Parathyroid adenoma (tissue), 2 donors: ENCODE data around the gene CCBE1.
"Not testable (repeated sequence)": the region's sequence is repeated elsewhere in the genome, so short reads cannot be mapped to it uniquely, and the experiment has no call there.

Experiments used
- H2AFZ ChIP-seq: fragments of 300-600 bp; sonication (generic); one replicate; pipeline ENCODE4 v1.7.0; 2017; ENCODE audit warnings: antibody characterized with exemption, mild to moderate bottlenecking
- H3K27ac ChIP-seq: fragments of 300-600 bp; sonication (generic); one replicate; pipeline ENCODE4 v1.7.0; 2017
- H3K27me3 ChIP-seq: fragments of 300-600 bp; sonication (generic); one replicate; pipeline ENCODE4 v1.7.0; 2017; ENCODE audit warnings: low read length; ENCODE audit not compliant: control insufficient read depth, insufficient read depth
- H3K36me3 ChIP-seq: fragments of 300-600 bp; sonication (generic); one replicate; pipeline ENCODE4 v1.7.0; 2017; ENCODE audit warnings: low read length; ENCODE audit not compliant: control insufficient read depth, insufficient read depth
- H3K4me1 ChIP-seq: fragments of 300-600 bp; sonication (generic); one replicate; pipeline ENCODE4 v1.7.0; 2017; ENCODE audit warnings: control low read depth
- H3K4me2 ChIP-seq: fragments of 300-600 bp; sonication (generic); one replicate; pipeline ENCODE4 v1.7.0; 2017; ENCODE audit warnings: low read length
- H3K4me3 ChIP-seq: fragments of 300-600 bp; sonication (generic); one replicate; pipeline ENCODE4 v1.7.0; 2017; ENCODE audit warnings: low read depth, low read length
- H3K79me2 ChIP-seq: fragments of 300-600 bp; sonication (generic); one replicate; pipeline ENCODE4 v1.7.0; 2017; ENCODE audit warnings: control low read depth
- H3K9ac ChIP-seq: fragments of 300-600 bp; sonication (generic); one replicate; pipeline ENCODE4 v1.7.0; 2017; ENCODE audit warnings: mild to moderate bottlenecking
- H3K9me3 ChIP-seq: fragments of 300-600 bp; sonication (generic); one replicate; pipeline ENCODE4 v1.7.0; 2017; ENCODE audit warnings: low read length; ENCODE audit not compliant: control insufficient read depth
- CTCF ChIP-seq: fragments of 300-600 bp; sonication (generic); IDR thresholded peaks from one replicate; pipeline ENCODE4 v1.7.0; 2017; ENCODE audit warnings: antibody characterized with exemption, mild to moderate bottlenecking
- donor health status: primary hyperparathyroidism.

The CCBE1 gene

GRCh38 chr18:59672235-59672711 is 24.9 kb downstream of the CCBE1 start:
- no peak overlapping the region for H3K27ac ChIP-seq
- no peak overlapping the region for H3K4me3 ChIP-seq

GRCh38 chr18:59671551-59671950 is 25.7 kb downstream of the CCBE1 start:
- H3K9me3 ChIP-seq: no peaks in the 10 kb centered on the region
- H2AFZ ChIP-seq: no peak overlapping the region
- TF ChIP-seq CTCF: no peak
- no peaks in the 10 kb centered on the region for H3K79me2 ChIP-seq
- no peak overlapping the region for H3K9ac ChIP-seq
- H3K4me3 ChIP-seq: no peak overlapping the region
- H3K36me3 ChIP-seq: no peaks in the 10 kb centered on the region
- H3K4me1 ChIP-seq: no peaks in the 10 kb centered on the region
- H3K27ac ChIP-seq: no peak overlapping the region
- peak overlapping the region; percentile 9 for H3K4me2 ChIP-seq
- no peaks in the 10 kb centered on the region for H3K27me3 ChIP-seq

More at GRCh38 chr18:59672235-59672711, 24.9 kb downstream of the CCBE1 start:
- Histone ChIP-seq H2AFZ (no peak overlapping the region), H3K36me3 (no peaks in the 10 kb centered on the region), H3K79me2 (no peaks in the 10 kb centered on the region), H3K9ac (no peak overlapping the region), H3K4me2 (no peak overlapping the region), H3K27me3 (no peaks in the 10 kb centered on the region), H3K4me1 (no peaks in the 10 kb centered on the region), H3K9me3 (no peaks in the 10 kb centered on the region)
- TF ChIP-seq CTCF: no peak

- Histone ChIP-seq H3K27ac (no peak overlapping the region), H3K4me2 (no peak overlapping the region), H3K9me3 (no peaks in the 10 kb centered on the region), H3K9ac (no peak overlapping the region), H3K79me2 (no peaks in the 10 kb centered on the region), H3K36me3 (no peaks in the 10 kb centered on the region), H2AFZ (no peak overlapping the region), H3K4me3 (no peak overlapping the region), H3K4me1 (no peaks in the 10 kb centered on the region), H3K27me3 (no peaks in the 10 kb centered on the region)
- TF ChIP-seq CTCF: no peak
Observed at GRCh38 chr18:59669872-59670657, 27.2 kb downstream of the CCBE1 start.

GRCh38 chr18:59667488-59667887 is 29.7 kb downstream of the CCBE1 start:
- TF ChIP-seq CTCF: no peak
- Histone ChIP-seq H3K27me3 (no peaks in the 10 kb centered on the region), H2AFZ (no peak overlapping the region), H3K4me1 (no peaks in the 10 kb centered on the region), H3K4me2 (no peak overlapping the region), H3K9ac (no peak overlapping the region), H3K79me2 (no peaks in the 10 kb centered on the region), H3K9me3 (no peaks in the 10 kb centered on the region), H3K4me3 (no peak overlapping the region), H3K36me3 (no peaks in the 10 kb centered on the region), H3K27ac (no peak overlapping the region)

GRCh38 chr18:59666007-59666402 is 31.2 kb downstream of the CCBE1 start:
- not testable (repeated sequence) for H3K79me2 ChIP-seq, H3K27me3 ChIP-seq, H3K36me3 ChIP-seq, H2AFZ ChIP-seq, H3K27ac ChIP-seq, H3K4me3 ChIP-seq, H3K9ac ChIP-seq, H3K9me3 ChIP-seq, H3K4me1 ChIP-seq, H3K4me2 ChIP-seq
